Mesothelial cell of epicardium (in vitro differentiated cells): ENCODE results near the gene CCDC69. TPM values are rescaled to one million over a fixed set of nuclear protein-coding genes. Genes with fewer than 3 reads are reported as not detected.

ENCODE experiments used
- DNase-seq, 2 experiments: peaks; one replicate each; pipeline ENCODE4 v3.0.0; 2021; ENCODE audit warnings: low spot score in 2 of 2; ENCODE audit not compliant: unreplicated experiment in 2 of 2
- H3K27ac Mint-ChIP-seq: 2 replicates; pipeline ENCODE4 v1.8.0; 2021; ENCODE audit warnings: mixed read lengths
- H3K27me3 Mint-ChIP-seq: 2 replicates; pipeline ENCODE4 v1.8.0; 2021; ENCODE audit warnings: low read depth, mixed read lengths
- H3K36me3 Mint-ChIP-seq: 2 replicates; pipeline ENCODE4 v1.8.0; 2021; ENCODE audit warnings: mixed read lengths
- H3K4me1 Mint-ChIP-seq: 2 replicates; pipeline ENCODE4 v1.8.0; 2021; ENCODE audit warnings: mixed read lengths
- H3K4me3 Mint-ChIP-seq: 2 replicates; pipeline ENCODE4 v1.8.0; 2021; ENCODE audit warnings: mild to moderate bottlenecking, moderate library complexity, mixed read lengths
- H3K9me3 Mint-ChIP-seq: 2 replicates; pipeline ENCODE4 v1.8.0; 2021; ENCODE audit warnings: mixed read lengths
- CTCF ChIP-seq: fragments of 200-600 bp; sonication (generic); IDR thresholded peaks from one replicate; pipeline ENCODE4 v1.5.0; 2021; ENCODE audit warnings: antibody characterized with exemption; ENCODE audit not compliant: unreplicated experiment
- total RNA-seq: library from RNA; stranded (reverse); gene quantifications from 3 replicates; pipeline ENCODE4 v1.2.1, GENCODE V29; 2021

Gene CCDC69
- total RNA-seq, 1 donor from 2014 or later, result 4.8 TPM

- Mint-ChIP-seq H3K4me1 (peaks cover 11% of the 10 kb centered on the region), H3K4me3 (no peak overlapping the region), H3K9me3 (no peaks in the 10 kb centered on the region), H3K36me3 (peaks cover 28% of the 10 kb centered on the region), H3K27ac (no peak overlapping the region), H3K27me3 (no peaks in the 10 kb centered on the region)
- no peak for DNase-seq
- TF ChIP-seq CTCF, result no peak
Observed at GRCh38 chr5:151142933-151143332, 81.0 kb downstream of the CCDC69 start.

- no peaks in the 10 kb centered on the region for H3K9me3 Mint-ChIP-seq
- H3K27me3 Mint-ChIP-seq, result no peaks in the 10 kb centered on the region
- no peak for DNase-seq
- peaks cover 11% of the 10 kb centered on the region for H3K4me1 Mint-ChIP-seq
- no peak overlapping the region for H3K4me3 Mint-ChIP-seq
- no peak for TF ChIP-seq CTCF
- no peak overlapping the region for H3K27ac Mint-ChIP-seq
- H3K36me3 Mint-ChIP-seq, result peaks cover 33% of the 10 kb centered on the region
Observed at GRCh38 chr5:151141535-151141934, 82.4 kb downstream of the CCDC69 start.

- no peaks in the 10 kb centered on the region for H3K9me3 Mint-ChIP-seq
- DNase-seq, result no peak
- no peak overlapping the region for H3K27ac Mint-ChIP-seq
- H3K4me1 Mint-ChIP-seq, result peaks cover 11% of the 10 kb centered on the region
- no peak overlapping the region for H3K4me3 Mint-ChIP-seq
- H3K27me3 Mint-ChIP-seq, result no peaks in the 10 kb centered on the region
- peaks cover 36% of the 10 kb centered on the region for H3K36me3 Mint-ChIP-seq
- no peak for TF ChIP-seq CTCF
Observed at GRCh38 chr5:151140686-151141459, 83.0 kb downstream of the CCDC69 start.

GRCh38 chr5:151139646-151140045, 84.2 kb downstream of the CCDC69 start:
- peaks cover 36% of the 10 kb centered on the region for H3K36me3 Mint-ChIP-seq
- no peak overlapping the region for H3K27ac Mint-ChIP-seq
- no peak for TF ChIP-seq CTCF
- DNase-seq, result no peak
- H3K9me3 Mint-ChIP-seq, result no peaks in the 10 kb centered on the region
- H3K4me1 Mint-ChIP-seq, result peaks cover 11% of the 10 kb centered on the region
- no peaks in the 10 kb centered on the region for H3K27me3 Mint-ChIP-seq
- H3K4me3 Mint-ChIP-seq, result no peak overlapping the region

- Mint-ChIP-seq H3K9me3 (no peaks in the 10 kb centered on the region), H3K4me1 (peaks cover 11% of the 10 kb centered on the region), H3K4me3 (no peak overlapping the region), H3K36me3 (peaks cover 38% of the 10 kb centered on the region), H3K27ac (no peak overlapping the region), H3K27me3 (no peaks in the 10 kb centered on the region)
- TF ChIP-seq CTCF, result no peak
- DNase-seq, result no peak
Observed at GRCh38 chr5:151139015-151139414, 84.9 kb downstream of the CCDC69 start.
